GM18511 (cell line): ENCODE measurements around the gene SYTL3.

Experiments
- ATAC-seq: cut with Tn5 transposase; IDR thresholded peaks from one replicate; pipeline ENCODE4 v1.9.1; 2021; ENCODE audit warnings: mild to moderate bottlenecking, moderate library complexity; ENCODE audit not compliant: unreplicated experiment

Gene SYTL3

DNA sequence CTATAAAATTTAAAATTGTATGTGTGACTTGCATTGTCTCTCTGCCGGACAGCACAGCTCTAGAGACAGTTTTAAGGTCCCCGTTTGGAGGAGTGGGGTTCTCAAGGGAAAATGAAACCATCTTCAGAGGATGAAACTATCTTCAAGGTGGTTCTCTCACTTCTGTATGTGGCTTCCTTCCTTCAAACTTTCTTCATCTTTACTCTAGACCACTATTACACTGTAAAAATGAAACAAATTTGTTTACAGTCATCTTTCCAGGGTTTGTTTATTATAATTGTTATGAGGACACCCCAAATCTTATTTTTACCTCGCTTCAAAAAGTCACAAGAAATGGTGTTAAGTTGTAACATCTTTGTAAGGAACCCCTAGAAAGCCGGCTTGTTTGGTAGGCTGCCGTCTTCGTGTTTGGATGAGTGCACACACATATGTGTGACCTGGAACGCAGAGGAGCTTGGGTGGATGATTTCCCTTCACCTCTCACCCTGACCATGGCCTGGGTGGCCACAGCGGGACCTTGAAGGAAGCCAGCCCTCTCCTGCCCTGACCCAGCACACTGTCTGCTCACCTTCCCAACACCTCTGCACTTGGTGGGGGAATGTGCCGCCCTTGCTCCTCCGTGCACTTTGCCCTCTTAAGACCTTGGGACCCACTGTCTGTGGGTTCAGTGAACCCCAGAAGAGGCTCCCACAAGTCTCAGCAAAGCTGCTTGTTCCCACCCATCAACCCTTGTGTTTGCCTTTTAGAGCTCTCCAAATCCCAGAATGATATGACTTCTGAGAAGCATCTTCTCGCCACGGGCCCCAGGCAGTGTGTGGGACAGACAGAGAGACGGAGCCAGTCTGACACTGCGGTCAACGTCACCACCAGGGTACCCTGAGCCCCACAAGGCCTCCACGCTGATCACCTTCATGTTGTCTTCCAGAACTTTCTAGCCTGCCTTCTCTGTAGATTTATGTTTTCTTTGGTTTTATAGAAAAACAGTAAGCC is 67.8 kb downstream of the SYTL3 start:
- ATAC-seq, result peak; percentile 60

DNA sequence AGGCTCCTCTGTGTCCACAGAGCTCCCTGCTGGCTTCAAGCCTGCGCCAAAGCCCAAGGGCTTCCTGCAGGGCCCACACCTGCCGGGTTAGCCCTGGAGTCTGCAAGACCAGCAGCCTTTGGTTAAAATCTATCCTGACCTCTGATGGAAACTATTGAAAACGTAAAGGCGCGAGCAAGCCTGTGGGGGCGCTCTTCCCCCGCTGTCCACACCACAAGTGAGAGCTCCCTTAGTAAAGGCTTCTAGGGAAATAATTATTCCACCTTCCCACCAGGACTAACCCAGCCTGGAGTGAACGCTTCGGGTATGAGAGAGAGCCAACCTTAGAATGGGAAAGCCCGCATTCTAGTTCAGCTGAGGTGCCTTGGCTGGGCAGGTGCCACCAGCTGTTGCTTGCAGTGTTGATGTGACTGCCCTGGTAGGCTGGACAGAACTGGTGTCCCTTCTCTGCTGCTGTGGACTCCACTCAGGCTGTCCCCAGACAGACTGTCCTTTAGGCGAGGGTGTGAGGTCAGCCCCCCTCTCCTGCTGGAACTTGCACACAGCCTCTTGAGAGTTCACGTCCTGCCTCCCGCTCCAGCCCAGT is 68.7 kb downstream of the SYTL3 start:
- ATAC-seq, result no peak

DNA sequence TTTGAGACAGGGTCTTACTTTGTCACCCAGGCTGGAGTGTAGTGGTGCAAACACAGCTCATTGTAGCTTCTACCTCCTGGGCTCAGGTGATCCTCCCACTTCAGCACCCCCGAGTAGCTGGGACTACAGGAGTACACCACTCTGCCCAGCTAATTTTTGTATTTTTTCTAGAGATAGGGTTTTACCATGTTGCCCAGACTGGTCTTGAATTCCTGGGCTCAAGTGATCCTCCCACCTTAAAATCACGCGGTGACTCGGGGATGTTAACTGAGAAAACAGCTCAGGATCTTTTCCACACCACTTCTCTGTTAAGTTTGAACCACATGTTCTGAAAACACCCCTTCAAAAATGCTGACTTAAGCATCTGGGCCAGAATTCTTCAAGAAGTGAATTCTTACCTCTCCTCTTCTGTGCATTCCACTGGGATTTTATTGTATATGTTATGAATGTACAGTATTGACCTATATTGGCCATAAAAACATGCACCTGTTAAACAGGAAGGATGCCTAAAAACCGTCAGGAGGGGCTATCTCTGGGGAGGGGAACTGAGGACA is 72.4 kb downstream of the SYTL3 start:
- no peak for ATAC-seq

DNA sequence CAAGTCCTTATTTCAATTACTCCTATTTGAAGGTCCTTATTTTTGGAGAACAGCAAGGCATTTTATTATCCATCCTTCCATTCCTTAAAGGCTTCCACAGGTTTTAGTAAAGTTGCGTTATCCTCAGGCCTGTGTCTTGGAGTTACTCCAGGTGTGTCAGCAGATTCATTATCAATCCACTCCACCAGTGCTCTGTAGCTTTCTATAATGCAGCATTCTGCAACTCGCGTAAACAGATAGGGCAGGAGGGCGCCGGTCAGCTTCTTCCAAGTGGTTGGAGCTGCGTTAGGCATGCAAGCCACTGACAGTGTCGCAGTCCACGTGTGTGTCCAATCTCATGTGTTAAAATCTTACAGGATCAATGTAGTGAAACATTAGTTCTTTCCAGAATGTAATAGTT is 75.8 kb downstream of the SYTL3 start:
- ATAC-seq, result no peak

DNA sequence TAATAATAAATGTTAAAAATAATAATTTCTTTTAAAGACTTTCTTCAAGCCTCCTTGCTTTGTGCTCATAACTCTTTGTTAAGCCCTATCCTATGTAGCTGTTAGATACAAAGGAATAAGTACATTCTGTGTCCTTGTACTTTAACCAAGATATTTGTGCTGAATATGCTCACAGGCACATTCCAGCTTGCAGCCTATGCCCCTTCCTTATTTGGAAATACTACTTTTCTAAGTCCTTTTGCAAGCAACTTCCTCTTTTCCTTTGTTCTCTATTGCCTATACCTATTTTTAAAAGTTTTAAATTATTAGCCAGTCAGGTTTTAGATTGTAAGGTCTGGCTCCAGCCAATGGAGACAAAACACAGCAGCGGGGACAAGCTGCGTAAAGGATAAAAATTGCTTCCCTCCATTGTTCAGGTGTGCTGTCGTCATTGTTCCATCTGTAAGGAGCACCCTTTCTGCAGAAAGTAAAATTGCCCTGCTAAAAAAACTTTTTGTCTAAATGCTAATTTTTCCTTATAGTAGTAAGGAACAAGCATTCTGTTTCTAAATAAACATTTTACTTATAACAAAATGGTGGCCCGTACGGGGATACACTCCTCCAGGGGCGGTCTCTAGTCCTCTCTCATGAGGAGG is 80.2 kb downstream of the SYTL3 start:
- no peak for ATAC-seq

DNA sequence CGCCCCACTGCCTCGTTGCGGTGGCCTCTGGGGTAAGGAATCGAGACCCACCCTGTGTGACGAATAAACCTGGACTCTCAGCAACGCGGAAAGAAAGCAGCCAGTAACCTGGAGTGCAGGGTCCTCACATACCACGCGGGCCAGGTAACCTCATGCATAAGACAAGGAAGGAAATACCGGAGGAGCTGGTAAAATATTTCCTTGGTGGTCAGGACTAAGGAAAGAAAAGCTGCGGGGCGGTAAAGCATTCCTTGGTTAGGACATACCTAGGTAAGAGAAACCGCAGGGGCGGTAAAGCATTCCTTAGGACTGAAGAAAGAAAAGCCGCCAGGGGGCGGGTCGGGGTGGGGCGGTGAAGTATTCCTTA is 80.7 kb downstream of the SYTL3 start:
- ATAC-seq, result no peak

DNA sequence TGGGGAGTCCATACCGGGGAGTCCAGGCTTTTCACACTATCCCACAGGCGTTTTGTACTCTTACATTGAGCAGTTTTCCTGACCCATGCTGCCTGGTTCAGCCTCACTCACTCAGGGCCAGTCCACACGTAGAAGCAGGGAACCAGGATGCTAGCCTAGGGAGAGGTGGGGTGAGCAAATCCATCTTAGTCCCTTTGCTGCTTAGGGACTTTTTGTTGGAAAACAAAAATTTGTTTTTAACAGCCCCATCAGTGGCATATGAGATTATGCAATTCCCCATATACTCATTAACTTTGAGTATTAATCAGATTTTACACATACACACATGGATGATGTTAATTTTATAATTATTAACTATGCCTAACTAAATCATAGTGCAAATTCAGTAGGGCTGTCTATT is 85.2 kb downstream of the SYTL3 start:
- no peak for ATAC-seq

DNA sequence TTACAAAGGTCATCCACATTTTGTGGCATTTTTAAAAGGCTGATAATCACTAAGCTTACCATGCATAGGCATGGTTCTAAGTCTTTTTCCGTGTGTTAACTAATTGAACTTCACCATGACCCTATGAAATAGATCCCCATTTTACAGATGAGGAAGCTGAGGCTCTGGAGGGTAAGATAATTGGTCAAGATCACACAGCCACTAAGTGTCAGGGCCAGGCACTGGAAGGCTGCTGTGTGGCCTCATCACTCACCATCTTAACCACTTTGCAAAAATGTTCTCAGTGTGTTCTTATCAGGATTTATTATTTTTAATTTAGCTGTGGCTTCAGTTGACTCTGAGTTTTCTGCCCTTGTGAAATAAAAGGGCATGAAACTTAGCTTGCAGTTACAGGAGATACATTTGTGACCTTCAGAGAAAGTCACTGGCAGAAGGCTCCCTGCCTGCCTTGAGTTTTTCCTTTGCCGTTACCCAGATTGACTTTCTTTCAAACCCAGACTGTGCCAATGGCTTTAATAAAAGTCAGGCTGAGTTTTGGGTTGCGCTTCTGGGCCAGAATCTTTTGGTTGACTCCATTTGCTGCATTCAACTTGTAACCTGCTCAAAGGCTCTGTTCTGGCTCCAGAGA is 87.3 kb downstream of the SYTL3 start:
- ATAC-seq, result no peak

DNA sequence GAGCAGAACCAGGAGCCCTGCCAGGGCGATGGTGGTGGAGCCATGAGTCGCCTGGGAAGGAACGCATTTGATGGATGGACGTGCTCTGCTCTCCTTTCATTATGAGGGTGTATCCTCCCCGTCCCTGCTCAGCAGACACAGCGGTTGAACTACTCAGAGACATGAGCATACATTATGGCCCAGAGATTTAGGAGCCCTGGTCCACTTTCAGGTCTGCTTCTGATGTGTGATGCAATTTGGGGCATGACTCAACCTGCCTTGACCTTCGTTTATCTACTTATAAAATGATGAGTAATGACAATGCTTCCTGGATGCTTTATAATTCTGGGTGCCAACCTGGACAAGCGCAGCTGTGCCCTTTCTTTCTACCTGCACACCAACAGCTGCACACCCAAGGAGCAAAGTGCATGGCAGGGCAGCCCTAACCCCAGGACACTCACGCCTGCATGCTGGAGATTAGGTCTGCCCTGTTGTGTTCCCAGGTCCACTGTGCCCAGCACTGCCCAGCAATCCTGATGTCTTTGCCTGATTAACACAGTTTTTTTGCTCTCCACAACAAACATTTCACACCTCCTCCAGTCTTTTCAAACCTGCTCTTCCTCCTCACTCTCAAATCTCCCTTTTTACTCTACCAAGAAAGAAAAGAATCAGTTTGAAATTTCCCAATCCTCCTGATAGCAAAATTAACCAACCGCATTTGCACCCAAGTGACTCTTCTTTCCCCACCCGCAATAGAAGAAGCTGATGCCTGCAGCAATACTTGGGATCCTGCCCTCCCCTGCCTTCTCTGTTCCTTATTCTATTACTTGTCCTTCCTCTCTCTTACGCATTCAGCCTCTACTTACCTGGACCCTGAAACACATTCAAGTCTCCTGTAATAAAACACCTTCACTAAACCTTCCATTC is 88.1 kb downstream of the SYTL3 start:
- ATAC-seq, result no peak

DNA sequence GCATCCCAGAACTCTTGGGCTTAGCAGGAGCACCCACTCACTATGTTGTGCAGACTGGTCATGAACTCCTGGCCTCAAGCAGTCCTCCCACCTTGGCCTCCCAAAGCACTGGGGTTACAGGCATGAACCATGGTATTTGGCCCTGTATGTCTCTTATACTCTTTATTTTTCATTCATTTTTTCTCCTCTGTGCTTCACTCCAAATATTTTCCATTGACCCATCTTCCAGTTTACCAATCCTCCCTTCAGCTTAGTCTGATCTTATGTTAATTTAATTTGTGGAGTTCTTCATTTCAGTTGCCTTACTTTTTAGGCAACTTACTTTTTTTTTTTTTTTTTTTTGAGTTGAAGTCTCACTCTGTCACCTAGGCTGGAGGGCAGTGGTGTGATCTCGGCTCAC is 89.8 kb downstream of the SYTL3 start:
- ATAC-seq, result no peak

DNA sequence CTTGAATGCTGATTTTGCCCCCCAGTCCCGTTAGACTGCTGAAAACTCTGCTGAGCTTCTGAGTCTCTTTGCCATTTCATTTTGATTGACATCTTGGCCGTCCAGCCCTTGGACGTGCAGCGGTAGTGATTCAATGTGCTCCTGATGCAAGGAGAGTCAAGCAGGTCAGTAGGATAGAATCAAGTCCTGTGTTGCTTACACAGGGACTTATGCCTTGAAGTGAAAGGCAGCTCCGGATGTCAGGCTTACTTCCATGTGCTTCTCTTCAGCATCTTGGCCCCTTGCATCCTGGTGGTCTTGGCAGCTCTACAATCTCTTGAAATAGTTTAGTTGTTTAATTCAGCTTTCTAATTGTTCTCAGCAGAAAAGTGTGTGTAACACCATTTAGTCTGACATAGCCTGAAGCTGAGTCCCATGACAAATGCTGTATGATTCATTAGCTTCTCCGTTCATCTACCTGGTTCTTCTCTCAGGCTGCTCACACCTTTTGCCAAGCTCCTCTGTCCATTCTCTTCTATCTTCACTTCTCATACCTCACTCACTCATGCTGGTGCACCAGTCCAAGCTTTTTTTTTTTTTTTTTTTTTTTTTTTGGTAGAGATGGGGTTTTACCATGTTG is 93.3 kb downstream of the SYTL3 start:
- ATAC-seq, result no peak

DNA sequence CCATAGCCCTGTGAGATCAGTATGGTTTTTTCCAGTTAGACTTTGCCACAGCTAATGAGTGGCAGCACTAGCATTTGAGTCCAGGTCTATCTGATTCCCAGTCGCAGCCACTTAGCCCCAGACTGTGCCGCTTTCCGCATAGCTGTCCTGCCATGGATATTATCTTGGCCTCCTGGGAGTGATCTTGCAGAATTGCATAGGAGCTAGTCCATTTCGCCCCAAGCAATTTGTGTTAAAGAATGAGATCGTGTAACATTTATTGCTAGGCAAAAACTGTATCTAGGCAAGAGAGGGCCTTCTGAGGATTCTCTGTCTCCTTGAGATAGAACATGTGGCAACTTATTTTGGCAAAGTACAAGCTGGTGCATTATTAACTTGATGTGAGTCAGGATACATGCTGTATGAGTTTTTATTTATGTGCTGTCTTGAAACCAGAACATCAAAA is 95.2 kb downstream of the SYTL3 start:
- ATAC-seq, result no peak

DNA sequence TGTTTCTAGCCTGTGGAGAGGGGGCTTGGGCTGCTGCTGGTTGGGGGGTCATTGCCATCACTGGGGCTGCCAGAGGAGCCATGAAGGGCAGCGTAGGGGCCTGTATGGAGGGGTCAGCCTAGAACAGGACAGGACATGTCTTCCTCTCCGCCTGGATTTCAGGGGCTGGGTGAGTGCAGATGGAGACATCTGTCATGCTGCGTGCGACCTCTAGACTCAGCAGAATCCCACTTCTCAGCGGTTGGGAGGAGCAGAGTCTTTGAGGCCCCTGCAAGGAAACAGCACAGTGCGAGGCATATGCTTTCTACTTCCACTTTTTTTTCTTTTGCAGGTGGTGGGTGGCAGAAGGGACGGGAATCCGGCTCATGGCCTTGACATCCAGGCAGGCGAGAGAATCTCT is 101.4 kb downstream of the SYTL3 start:
- no peak for ATAC-seq

DNA sequence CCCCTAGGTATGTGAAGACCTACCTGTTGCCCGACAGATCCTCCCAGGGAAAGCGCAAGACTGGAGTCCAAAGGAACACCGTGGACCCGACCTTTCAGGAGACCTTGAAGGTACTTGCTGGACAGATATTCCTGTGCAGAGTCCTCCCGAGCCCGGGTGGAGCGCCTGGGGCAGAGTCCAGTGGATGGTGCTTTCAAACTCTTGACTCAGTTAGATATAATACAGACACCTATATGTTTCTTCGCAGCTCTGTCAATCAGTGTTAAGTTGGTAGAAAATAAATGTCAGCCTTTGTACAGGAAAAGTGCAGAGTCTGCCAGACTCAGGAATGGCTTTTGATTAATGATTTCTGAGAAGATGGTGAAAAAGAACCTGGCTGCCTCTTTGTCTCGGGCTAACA is 102.1 kb downstream of the SYTL3 start:
- no peak for ATAC-seq

DNA sequence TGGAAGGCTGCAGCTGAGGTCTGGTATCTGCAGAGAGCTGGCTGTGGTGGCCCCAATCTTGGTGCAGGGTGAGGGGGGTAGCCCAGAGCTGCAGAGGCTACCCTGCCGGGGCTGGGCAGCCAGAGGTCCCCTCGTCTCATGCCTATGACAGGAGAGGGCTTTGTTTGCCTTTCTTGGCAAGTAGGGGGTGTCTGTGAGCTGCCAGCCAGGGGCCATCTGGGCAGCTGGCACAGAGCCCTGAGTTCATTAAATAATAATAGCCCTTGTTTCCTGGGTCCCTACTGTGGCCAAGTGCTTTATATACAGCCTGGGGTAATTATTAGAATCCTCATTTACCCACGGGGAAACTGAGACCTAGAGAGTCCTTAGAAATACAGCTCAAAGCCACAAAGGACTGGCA is 102.8 kb downstream of the SYTL3 start:
- ATAC-seq, result no peak

DNA sequence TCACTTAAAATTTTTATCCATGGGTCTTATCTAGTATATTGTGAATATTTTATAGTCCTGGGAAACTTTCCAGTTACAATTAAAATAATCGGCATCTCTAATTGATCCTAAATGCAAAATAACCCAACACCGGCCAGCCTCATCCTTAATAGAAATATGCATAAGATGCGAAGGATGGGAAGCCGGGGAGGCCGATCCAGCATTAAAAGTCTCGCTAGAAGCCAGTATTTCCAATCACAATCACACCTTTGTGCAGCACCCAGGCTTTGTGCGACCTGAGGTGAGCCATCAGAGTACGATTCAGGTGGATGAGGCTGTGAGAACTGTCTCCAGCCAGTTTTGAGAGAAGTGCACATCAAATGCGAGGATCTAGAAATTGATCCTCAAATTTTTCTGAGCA is 104.0 kb downstream of the SYTL3 start:
- no peak for ATAC-seq

DNA sequence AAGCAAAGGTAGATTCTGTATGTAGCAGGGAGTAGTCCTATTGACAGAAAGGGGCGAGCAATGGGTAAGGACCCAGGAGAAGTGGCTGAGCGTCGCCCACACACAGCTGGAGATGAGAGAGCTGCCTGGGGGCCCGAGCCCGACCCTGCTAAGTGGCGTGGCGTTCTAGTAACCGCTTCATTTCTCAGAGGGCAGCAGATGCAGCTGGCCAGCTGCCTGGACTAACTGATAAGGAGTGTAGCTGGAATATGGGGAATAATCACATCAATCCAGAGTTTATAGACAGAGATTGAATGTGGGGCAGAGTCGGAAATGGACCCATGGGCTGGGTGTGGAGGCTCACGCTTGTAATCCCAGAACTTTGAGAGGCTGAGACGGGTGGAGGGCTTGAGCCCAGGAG is 104.9 kb downstream of the SYTL3 start:
- no peak for ATAC-seq

DNA sequence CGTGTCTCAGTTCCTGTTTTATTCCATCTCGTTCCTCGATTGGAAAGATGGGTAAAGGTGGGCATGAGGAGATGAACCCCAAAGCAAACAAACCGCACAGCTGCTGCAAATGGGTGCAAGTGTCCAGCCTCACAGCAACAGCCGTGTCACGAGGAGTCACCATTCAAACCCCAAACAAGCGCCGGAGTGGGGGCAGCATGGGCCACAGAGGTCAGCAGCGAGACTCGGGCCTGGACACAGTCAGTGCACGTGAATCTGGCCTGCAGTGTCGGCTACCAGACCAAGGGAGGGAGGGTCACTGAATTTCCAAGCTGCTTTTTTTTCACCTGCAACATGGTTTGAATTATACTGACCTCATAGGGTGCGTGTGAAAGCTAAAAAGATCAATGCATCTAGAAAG is 105.8 kb downstream of the SYTL3 start:
- no peak for ATAC-seq

DNA sequence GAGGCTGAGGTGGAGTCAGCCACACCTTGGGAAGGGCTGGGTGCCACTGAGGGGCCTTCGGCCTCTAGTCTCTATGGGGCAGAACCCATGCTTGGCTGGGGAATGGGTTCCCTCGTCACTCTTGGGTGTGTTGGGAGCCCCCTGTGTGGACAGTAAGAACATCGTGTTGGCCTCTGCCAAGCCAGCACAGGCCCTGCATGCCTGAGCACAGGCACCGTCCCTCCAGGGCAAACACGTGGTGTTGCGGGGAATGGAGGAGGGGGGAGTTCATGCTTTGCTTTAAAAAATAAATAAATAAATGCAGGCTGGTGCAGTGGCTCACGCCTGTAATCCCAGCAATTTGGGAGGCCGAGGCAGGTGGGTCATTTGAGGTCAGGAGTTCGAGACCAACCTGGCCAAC is 106.3 kb downstream of the SYTL3 start:
- no peak for ATAC-seq
